A673 (cell line): ENCODE measurements around the gene POU1F1.

ENCODE experiments used
- CTCF ChIP-seq: fragments of 300-800, 200-600 bp; sonication (generic); conservative IDR thresholded peaks from 2 replicates; pipeline ENCODE4 v1.5.1; 2017; ENCODE audit warnings: low read depth, mild to moderate bottlenecking, antibody characterized with exemption, low read length, moderate library complexity, mixed read lengths
- EZH2 ChIP-seq: fragments of 200-600 bp; sonication (generic); IDR thresholded peaks from 2 replicates; pipeline ENCODE4 v1.6.1; 2017; ENCODE audit warnings: borderline replicate concordance, low read depth, mild to moderate bottlenecking, mixed read lengths, antibody characterized with exemption, low read length; ENCODE audit not compliant: poor library complexity, severe bottlenecking

GRCh38 chr3:87324609-87325008, 48.2 kb upstream of the POU1F1 start:
- TF ChIP-seq CTCF, result no peak
- TF ChIP-seq EZH2, result no peak
